ENCODE data around the gene COQ2.
"Not testable (repeated sequence)": the region's sequence is repeated elsewhere in the genome, so short reads cannot be mapped to it uniquely, and the experiment has no call there.

Gene COQ2, protein sequence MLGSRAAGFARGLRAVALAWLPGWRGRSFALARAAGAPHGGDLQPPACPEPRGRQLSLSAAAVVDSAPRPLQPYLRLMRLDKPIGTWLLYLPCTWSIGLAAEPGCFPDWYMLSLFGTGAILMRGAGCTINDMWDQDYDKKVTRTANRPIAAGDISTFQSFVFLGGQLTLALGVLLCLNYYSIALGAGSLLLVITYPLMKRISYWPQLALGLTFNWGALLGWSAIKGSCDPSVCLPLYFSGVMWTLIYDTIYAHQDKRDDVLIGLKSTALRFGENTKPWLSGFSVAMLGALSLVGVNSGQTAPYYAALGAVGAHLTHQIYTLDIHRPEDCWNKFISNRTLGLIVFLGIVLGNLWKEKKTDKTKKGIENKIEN

DNA sequence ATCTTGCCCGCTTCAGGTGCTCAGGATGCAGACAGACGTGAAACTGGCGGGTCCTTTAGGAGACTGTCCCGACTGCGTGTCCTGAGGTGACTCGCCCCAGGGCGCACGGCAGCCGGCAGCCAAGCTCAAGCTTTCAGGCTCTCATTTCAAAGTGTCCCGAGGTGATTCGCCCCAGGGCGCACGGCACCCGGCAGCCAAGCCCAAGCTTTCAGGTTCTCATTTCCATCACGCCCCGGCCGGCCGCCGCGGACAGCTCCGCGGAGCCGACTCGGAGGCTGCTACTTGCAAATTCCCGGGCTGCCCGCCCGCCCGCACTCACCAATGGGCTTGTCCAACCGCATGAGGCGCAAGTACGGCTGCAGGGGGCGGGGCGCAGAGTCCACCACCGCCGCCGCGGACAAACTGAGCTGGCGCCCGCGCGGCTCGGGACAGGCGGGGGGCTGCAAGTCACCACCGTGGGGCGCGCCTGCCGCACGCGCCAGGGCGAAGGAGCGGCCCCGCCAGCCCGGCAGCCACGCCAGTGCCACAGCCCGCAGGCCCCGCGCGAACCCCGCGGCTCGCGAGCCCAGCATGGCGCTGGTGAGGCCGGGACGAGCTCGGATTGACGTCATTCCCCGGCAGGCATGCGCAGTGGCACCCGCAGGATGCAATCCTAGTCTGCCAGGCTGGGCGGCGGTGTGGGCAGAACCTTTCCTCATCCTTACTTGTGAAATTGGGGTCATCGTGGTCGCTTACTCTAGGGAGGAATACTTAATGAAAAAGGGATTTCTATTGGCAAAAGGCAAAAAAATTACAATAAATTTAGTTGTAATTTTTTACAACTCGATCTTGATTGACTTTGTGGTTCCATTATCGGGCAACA is at the start of gene COQ2:
Gene COQ2, minus strand, starts transcription at position 606 of the 862 bp plus-strand sequence. Its CDS starts 34 bp downstream, at position 572.
- peak; percentile 98 for DNase-seq

DNA sequence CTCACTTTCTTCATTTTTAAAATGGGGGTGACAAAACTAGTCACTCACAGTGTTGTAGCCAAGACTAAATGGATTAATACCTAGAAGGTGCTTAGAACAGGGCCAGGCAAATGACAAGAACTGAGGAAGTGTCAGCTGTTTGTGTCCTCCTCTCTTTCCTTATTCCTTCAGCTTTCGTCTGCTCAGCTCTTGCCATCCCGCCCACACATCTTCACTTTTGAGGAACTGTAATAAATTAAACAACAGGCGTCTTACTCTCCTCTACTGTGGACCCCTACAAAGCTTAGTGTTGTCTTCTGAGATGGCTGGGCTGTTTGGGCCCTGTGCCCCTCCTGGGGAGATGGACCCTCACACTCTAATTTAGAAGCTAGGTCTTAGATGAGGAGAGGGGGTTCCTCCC is 47.4 kb upstream of the COQ2 start:
- no peak for DNase-seq

DNA sequence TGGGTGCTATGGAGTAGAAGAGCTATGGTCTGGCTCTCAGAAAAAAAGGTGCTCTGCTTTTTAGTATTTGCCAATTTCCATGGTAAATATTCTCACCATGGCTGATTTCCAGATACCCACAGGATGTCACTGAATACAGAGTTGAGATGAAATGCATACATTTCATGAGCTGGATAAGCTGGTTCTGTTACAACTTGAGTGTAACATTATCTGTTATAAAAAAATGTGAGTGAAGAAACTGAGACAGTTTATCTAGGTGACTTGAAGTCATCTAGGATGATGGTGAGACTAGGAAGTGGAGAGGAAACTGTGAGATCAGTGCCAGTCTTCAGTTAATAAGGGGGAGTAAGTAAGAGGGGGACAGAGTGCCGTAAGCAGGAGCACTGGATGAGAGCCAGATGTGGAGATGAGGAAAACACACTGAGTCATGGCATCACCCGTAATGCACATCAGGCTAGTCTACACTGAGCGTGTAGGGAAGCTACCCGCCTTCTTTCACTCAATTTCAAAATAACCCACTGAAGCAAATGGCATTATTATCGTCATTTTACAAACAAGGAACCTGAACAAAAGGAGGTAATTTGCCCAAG is 45.0 kb upstream of the COQ2 start:
- no peak for DNase-seq

DNA sequence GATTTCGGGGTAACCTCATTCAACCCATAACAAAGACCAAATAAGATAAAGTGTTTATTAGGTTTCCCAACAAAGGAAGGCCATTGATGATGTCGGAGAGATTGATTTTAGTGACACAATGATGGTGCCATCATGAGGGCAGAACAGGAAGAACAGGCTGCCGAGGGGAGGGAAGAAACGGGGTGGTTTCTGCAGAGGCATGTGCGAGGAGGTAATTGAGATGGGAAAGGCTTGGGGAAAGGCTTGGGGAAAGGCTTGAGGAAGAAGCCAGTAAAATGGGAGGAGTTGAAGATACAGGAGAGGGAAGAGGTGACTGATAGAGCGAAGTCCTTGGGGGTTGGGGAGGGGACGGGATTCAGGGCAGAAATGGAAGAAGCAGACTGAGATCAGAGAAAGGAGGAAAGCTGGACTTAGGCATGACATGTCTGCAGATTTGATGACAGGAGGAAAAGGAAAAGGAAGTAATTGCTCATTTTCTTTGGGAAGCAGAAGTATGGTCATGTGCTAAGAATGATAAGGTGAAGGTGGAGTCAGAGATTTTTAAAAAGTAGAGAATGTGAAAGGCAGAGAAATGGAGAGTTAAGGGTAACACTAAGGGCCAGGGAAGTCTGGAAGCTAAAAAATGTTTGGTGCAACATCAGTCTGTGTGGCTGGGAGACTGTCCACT is 44.1 kb upstream of the COQ2 start:
- no peak for DNase-seq

DNA sequence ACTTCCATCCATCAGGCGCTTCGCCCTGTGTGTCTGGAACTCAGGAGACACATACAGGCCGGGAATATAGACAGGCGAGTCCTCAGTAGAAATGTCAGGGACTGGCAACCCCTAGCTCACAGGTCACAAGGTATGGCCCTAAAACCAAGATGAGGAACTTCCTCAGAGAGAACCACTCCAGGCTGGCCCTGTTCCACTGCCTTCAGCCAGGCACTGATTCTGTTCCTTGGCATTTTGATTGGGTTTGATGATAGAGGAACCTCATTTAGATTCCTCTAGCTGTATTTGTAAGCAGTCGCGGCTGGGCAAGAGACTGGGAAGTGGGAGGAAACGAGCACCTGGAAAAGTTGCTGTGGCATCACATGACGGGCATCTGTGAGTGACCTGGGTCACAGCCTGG is 41.9 kb upstream of the COQ2 start:
- no peak for DNase-seq

DNA sequence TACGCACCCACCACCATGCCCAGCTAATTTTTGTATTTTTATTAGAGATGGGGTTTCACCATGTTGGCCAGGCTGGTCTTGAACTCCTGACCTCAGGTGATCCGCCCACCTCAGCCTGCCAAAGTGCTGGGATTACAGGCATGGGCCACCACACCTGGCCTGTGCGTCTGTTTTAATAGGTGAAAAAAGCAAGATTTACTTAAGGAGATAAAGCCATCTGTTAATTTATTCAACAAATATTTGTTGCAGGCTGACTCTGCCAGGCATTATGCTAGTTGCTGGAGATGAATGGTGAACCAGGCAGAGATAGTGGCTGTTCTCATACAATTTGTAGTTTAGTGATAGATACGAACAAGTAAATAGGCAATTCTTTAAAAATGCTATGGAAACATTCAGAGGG is 40.7 kb upstream of the COQ2 start:
- not testable (repeated sequence) for DNase-seq

DNA sequence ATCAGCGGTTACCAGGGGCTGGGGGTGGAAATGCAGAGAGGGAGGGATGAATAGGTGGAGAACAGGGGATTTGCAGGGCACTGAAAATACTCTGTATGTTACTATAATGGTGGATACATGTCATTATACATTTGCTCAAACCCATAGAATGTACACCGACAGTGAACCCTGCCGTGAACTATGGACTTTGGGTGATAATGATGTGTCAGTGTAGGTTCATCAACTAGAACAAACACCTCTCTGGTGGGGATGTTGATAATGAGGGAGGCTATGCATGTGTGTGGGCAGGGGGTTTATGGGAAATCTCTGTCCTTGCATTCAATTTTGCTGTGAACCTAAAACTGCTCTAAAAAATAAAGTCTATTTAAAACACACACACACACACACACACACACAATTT is 38.5 kb upstream of the COQ2 start:
- no peak for DNase-seq

DNA sequence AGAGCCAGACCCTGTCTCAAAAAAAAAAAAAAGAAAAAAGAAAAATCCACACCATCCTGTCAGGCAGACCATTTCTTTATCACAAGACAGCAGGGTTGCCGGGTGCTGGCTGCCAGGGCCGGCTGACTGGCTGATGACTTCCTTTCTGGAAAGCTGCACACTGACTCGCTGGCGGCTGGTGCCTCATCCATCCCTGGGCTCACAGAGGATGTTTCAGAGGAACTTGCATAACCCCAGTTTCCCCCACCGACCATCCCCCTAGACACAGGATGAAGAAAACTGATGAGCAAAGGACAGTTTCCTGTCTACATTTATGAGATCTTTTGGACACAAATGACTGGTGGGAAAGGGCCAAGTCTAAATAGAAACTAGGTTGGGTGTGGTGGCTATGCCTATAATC is 36.0 kb upstream of the COQ2 start:
- DNase-seq = peak; percentile 37

DNA sequence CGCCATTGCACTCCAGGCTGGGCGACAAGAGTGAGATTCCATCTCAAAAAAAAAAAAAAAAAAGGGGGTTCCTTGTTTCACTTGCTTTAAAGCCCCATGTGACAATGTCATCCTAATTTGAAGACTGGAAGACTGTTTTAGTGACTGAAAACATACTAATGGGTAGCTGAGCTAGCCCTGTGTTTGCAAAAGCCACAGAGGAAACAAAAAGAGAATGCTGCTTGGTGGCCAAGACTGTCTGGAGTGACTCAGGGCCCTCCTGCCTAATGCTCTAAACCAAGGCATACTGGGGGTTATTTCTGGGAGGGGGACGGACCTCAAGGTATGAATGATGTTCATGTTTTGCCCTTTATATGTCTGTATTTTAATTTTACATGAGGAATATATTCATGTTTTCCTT is 34.1 kb upstream of the COQ2 start:
- DNase-seq = no peak

DNA sequence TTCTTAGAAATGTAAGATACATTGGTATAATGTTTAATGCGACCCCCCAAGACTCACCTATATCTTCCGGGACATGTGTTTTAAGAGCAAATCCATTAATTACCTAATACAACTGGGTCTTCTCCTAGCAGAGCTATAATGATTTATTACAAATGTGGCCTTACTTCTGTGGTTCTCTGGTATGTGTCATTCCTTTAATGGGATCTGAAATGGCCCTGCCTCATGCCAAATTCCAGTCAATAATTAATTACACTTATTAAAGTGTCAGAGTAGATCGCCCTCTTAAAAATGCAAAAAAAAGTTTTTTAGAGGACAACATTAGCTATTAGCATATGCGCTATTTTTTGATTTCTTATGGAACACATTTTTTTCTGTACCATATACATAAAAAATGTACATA is 33.1 kb upstream of the COQ2 start:
- no peak for DNase-seq

DNA sequence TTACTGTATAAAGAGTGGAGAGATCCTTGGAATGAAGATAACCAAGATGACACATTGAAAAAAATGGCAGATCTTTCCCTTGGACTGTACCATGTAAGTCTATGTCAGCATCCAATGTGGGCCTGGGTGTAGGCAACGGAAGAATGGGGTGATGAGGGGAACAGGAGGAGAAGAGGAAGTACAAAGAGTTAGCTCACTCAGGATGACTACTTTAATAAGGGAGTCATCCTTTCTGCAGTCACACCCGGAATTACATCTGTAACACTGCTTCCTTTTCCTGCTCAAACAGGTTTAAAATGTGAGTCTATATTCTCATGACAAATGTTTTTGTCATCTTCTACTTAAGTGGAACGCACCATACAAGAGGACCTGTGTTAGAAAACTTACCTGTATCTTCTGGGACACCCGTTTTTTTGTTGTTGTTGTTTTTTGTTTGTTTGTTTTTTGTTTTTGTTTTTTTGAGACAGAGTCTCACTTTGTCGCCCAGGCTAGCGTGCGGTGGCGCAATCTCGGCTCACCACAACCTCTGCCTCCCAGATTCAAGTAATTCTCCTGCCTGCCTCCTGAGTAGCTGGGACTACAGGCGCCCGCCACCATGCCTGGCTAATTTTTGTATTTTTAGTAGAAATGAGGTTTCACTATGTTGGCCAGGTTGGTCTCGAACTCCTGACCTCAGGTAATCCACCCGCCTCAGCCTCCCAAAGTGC is 32.0 kb upstream of the COQ2 start:
- DNase-seq = no peak

DNA sequence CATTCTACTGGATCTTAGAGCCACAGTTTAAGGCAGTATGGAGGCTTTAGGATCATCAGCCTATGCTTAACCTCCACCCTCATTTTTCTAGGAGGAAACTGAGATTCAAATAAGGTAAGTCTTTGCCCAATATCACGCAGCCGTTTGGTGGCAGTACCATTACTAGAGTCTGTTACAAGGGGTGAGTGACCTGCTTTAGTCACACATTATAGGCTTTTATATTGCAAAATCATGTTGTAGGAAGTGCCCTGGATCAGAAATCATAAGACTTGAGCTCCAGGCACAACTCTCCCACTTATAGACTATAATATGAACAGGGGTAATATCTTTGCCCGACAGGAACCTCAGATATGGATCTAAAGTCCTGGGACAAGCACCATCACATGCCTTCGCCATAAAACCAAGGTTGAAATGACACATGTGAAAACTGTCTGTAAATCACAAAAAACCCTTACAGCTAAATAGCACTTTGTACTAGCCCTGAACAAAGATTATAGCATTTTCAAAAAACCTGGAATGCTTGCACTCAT is 30.8 kb upstream of the COQ2 start:
- no peak for DNase-seq

DNA sequence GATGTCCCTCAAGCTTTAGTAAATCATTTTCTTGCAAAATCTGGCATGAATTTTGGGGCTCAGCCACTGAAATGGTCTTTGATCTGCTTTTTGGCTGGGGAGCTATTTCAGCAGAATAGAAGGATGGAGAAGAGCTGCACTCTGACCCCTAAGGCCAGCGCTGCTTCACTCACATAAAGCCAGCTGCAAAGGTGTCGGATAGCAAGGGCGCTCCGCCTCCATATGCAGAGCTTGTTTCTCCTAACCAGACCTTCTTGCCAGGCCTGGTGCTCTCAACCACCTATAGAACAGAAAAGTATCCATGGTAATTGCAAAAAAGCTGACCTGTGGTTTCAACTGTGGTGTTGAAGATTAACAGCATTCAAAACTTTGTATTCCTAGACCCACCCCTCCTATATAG is 24.1 kb upstream of the COQ2 start:
- DNase-seq = no peak

DNA sequence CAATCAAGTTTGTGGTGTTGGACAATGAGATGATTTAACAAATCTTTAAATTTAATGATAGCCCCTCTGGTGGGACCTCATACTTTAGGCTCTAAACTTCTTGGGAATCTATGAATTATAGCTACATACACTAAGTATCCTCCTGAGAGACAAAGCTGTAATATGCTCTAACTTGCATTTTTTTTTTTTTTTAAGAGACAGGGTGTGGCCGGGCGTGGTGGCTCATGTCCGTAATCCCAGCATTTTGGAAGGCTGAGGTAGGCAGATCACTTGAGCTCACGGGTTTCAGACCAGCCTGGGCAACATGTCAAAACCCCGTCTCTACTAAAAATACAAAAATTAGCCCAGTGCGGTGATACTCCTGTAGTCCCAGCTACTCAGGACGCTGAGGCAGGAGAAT is 23.3 kb upstream of the COQ2 start:
- no peak for DNase-seq

DNA sequence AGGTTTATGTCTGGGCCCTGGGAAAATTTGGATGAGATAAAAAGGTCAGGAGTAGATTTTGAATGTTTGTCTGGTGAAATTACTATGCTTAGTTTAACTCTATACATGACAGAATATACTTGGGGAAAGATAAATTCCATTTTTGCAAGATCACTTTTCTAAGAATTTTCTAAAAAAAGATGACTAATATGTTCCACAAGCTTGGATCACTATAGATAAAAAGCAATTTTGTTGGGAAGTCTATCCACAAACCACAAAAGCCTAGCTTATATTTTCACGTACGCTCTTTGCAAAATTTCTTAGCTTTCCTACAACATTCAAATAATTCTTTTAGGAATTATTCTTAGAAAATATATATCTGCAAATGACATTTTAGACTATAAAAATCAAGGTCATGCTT is 20.6 kb upstream of the COQ2 start:
- DNase-seq = no peak

DNA sequence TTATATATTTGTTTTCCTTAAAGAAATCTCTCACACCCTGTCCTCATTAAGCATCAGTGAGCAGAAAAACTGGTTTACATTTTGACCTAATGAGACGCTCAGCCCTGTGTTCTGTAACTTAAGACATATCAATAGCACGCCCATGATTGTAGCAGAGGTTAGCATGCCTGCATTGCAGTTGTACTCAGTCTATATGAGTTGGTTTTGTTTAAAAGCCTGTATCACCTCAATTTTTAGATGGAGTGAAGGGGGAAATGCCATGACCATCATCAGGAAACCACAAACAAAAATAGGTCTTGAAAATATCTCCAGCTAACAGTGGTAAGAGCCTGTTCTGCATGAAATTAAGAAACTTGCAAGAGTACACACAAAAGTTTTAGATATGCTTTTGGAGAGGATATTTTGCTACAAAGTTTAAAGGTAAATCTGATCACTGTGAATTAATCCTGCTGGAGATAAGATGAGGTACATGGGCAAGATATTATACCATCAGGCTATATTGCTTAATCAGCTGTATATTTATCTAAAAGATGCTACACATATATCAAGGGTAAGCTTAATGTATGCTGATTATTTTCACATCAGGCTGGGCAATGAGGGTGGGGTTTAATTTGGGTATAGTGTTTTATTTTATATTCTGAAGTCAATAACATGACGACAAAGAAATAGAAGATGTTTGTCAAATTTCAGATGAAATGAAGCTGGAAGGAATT is 13.1 kb upstream of the COQ2 start:
- DNase-seq = no peak

DNA sequence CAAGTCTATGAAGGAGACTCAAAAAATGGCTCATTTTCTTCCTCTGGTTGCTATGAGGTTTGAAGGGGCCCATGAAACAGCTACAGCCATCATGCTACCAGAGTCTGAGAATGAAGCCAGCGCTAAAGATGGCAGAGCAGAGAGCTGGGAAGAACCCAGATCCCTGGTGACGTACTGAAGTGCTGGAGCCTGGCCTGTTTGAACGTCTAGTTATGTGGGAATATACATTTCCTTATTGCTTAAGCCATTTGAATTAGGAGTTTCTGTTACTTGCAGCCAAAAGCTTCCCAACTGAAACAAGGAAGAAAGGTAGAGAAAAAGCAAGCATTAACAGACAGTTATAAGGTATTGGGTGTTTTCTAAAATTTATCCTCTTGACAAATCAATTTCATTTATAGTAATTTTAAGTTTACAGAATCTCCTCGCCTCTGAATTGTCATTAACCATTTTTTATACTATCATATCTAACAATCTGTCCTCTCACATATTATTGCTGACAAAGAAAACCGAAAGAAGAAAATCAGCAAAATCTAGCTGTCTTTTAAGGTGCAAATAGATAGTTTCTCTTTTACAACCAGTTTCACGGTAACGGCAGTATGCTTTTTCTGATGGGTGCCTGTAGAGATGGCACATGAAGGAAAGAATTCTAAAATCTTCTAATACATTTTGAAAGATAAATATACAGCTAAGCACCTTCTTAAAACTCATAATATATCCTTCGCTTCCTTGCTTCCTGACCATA is 8.9 kb upstream of the COQ2 start:
- DNase-seq = no peak

DNA sequence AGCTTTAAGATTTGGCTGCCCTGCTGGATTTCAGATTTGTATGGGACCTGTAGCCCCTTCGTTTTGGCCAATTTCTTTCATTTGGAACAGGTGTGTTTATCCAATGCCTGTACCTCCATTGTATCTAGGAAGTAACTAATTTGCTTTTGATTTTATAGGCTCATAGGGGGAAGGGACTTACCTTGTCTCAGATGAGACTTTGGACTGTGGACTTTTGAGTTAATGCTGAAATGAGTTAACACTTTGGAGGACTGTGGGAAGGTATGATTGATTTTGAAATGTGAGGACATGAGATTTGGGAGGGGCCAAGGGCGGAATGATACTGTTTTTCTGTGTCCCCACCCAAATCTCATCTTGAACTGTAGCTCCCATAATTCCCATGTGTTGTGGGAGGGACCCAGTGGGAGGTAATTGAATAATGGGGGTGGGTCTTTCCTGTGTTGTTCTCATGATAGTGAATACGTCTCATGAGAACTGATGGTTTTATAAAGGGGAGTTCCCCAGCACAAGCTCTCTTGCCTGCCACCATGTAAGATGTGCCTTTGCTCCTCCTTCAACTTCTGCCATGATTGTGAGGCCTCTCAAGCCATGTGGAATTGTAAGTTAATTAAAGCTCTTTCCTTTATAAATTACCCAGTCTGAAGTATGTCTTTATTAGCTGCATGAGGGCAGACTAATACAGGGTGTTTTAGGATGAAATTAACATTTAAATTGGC is 5.6 kb upstream of the COQ2 start:
- DNase-seq = not testable (repeated sequence)

DNA sequence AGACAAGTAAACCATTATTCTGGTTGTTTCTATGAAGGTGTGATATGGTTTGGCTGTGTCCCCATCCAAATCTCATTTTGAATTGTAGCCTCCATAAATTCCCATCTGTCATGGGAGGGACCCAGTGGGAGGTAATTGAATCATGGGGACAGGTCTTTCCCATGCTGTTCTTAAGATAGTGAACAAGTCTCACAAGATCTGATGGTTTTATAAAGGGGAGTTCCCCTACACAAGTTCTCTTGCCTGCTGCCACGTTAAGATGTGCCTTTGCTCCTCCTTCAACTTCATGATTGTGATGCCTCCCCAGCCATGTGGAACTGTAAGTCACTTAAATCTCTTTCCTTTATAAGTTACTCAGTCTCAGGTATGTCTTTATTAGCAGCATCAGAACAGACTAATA is 3.8 kb upstream of the COQ2 start:
- not testable (repeated sequence) for DNase-seq

DNA sequence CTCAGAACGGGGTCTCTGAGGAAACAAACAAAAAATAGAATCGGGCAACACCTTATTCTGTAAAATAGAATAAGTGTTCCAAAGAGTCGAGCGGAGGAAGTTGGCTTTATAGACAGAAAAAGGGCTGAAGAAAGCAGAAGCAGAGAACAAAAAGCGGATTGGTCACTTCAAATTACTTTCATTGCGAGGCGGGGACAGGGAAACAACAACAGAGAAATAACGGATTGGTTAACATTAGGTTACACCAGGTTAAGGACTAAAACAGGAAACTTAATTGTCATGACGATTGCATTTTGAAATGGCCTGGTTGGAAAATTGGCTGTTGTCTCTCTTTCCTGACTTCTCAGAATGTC is 433 bp upstream of the COQ2 start:
- no peak for DNase-seq

Data from stimulated activated CD8-positive, alpha-beta memory T cell treated with anti-CD3 and anti-CD28 coated beads, Interleukin-4, amount 100 ng/mL, for 48 hours (primary cell).